ENCODE measurements around the gene DCX. TPM values are rescaled to one million over a fixed set of nuclear protein-coding genes. Genes with fewer than 3 reads are reported as not detected.

The DCX gene
- total and polyA plus RNA-seq, 2 donors (not counting 1 experiment from before 2014, with no cell fraction given) = not detected

DNA sequence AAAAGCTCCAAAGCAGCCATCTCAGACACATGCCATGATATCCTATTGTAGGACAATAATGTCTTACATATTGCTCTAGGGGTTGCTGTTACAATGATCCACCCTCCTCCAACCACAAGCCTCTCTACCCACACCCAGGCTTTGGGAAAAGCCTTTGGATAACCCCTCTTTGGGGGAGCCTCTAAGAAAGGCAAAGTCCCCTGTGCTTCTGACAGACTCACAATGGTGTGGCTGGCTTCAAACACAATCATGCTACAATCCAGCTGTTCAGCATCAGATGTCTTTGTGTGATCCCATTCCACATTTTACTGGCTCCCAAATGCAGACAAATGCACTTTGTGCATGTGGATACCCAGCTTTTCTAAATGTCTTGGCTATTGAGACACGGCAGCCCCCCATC is 75.9 kb downstream of the DCX start:
- no peaks in the 10 kb centered on the region for H3K27me3 ChIP-seq (replicated peaks in 1 of 4; ENCODE audit: control extremely low read depth in 1 of 4, control insufficient read depth in 3 of 4, insufficient read depth in 4 of 4, low read length in 3 of 4)
- no peak overlapping the region for H3K9ac ChIP-seq (ENCODE audit: low read length)
- H3K36me3 ChIP-seq (replicated peaks in 1 of 2; ENCODE audit: control extremely low read depth in 1 of 2, control insufficient read depth in 1 of 2, extremely low read depth in 1 of 2, insufficient read depth in 2 of 2, low read length in 1 of 2) = no peaks in the 10 kb centered on the region
- TF ChIP-seq, protein P1, sequence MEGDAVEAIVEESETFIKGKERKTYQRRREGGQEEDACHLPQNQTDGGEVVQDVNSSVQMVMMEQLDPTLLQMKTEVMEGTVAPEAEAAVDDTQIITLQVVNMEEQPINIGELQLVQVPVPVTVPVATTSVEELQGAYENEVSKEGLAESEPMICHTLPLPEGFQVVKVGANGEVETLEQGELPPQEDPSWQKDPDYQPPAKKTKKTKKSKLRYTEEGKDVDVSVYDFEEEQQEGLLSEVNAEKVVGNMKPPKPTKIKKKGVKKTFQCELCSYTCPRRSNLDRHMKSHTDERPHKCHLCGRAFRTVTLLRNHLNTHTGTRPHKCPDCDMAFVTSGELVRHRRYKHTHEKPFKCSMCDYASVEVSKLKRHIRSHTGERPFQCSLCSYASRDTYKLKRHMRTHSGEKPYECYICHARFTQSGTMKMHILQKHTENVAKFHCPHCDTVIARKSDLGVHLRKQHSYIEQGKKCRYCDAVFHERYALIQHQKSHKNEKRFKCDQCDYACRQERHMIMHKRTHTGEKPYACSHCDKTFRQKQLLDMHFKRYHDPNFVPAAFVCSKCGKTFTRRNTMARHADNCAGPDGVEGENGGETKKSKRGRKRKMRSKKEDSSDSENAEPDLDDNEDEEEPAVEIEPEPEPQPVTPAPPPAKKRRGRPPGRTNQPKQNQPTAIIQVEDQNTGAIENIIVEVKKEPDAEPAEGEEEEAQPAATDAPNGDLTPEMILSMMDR (IDR thresholded peaks at IDR 0.05) = no peak
- TF ChIP-seq EZH2 (IDR thresholded peaks at IDR 0.05; ENCODE audit: borderline replicate concordance, insufficient read depth, low read depth, low read length, poor library complexity, severe bottlenecking) = no peak
- no peaks in the 10 kb centered on the region for H3K79me2 ChIP-seq (ENCODE audit: control insufficient read depth, insufficient read depth, low read length)
- H3K27ac ChIP-seq (ENCODE audit: low read length in 2 of 2) = no peak overlapping the region
- no peak overlapping the region for H3K4me2 ChIP-seq (replicated peaks; ENCODE audit: low read depth, low read length, poor library complexity, severe bottlenecking)
- ATAC-seq (ENCODE audit: low read depth) (no peak), DNase-seq (no peak)
- no peak overlapping the region for H3K27ac Mint-ChIP-seq
- H3K9me3 Mint-ChIP-seq (ENCODE audit: insufficient read depth) = no peaks in the 10 kb centered on the region
- no peak overlapping the region for H2AFZ ChIP-seq (ENCODE audit: insufficient read depth, low read depth, low read length, poor library complexity, severe bottlenecking)
- no peaks in the 10 kb centered on the region for H4K20me1 ChIP-seq (ENCODE audit: control insufficient read depth, insufficient read depth, low read length, poor library complexity, severe bottlenecking)
- CTCF ChIA-PET = no interaction called here
- intact Hi-C loops (cut with micrococcal nuclease) = no loop called here
- no peaks in the 10 kb centered on the region for H3K9me3 ChIP-seq (ENCODE audit: control extremely low read depth in 1 of 3, control insufficient read depth in 2 of 3, insufficient read depth in 1 of 3, low read length in 2 of 3)
- H3K4me1 ChIP-seq (ENCODE audit: control insufficient read depth in 2 of 2, insufficient read depth in 2 of 2, low read length in 2 of 2) = no peaks in the 10 kb centered on the region
- WGBS (ENCODE audit: insufficient coverage) = no CpG with 5 or more reads among the region's 1 CpG
- no peak overlapping the region for H3K4me3 ChIP-seq (ENCODE audit: control extremely low read depth in 1 of 5, extremely low read depth in 1 of 5, insufficient read depth in 1 of 5, low read depth in 2 of 5, low read length in 4 of 5)
- no peaks in the 10 kb centered on the region for H3K4me1 Mint-ChIP-seq
- no peaks in the 10 kb centered on the region for H3K27me3 Mint-ChIP-seq
- POLR2A ChIA-PET = no interaction called here
- H3K4me3 Mint-ChIP-seq = no peak overlapping the region

DNA sequence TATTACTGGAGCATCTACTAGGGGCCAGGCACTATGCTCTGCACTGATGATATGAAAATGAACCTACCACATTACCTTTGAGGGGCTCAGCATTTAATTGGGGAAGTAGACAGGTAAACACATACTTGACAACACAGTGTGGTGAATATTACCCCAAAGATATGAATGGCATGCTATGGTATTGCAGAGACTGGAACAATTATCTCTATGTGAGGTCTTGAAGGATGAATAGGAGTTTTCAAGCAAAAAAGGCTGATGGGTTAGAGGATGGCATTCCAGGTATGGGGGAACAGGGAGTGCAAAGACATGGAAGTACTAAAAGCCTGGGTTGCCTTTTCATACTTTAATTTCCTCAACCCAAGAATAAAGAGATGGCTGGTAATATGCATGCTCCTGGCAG is 82.6 kb downstream of the DCX start:
- H3K4me2 ChIP-seq (replicated peaks; ENCODE audit: low read depth, low read length, poor library complexity, severe bottlenecking) = no peak overlapping the region
- DNase-seq (no peak), ATAC-seq (ENCODE audit: low read depth) (no peak)
- H3K9ac ChIP-seq (ENCODE audit: low read length) = no peak overlapping the region
- no peaks in the 10 kb centered on the region for H4K20me1 ChIP-seq (ENCODE audit: control insufficient read depth, insufficient read depth, low read length, poor library complexity, severe bottlenecking)
- H3K4me1 ChIP-seq (ENCODE audit: control insufficient read depth in 2 of 2, insufficient read depth in 2 of 2, low read length in 2 of 2) = no peaks in the 10 kb centered on the region
- Mint-ChIP-seq H3K4me1 (no peaks in the 10 kb centered on the region), H3K27me3 (no peaks in the 10 kb centered on the region), H3K9me3 (ENCODE audit: insufficient read depth) (no peaks in the 10 kb centered on the region), H3K27ac (no peak overlapping the region), H3K4me3 (no peak overlapping the region)
- no peak overlapping the region for H3K27ac ChIP-seq (ENCODE audit: low read length in 2 of 2)
- H3K79me2 ChIP-seq (ENCODE audit: control insufficient read depth, insufficient read depth, low read length) = no peaks in the 10 kb centered on the region
- no peaks in the 10 kb centered on the region for H3K27me3 ChIP-seq (replicated peaks in 1 of 4; ENCODE audit: control extremely low read depth in 1 of 4, control insufficient read depth in 3 of 4, insufficient read depth in 4 of 4, low read length in 3 of 4)
- H2AFZ ChIP-seq (ENCODE audit: insufficient read depth, low read depth, low read length, poor library complexity, severe bottlenecking) = no peak overlapping the region
- no peak for TF ChIP-seq EZH2 (IDR thresholded peaks at IDR 0.05; ENCODE audit: borderline replicate concordance, insufficient read depth, low read depth, low read length, poor library complexity, severe bottlenecking)
- TF ChIP-seq, protein P1 (IDR thresholded peaks at IDR 0.05) = no peak
- intact Hi-C loops (cut with micrococcal nuclease) = no loop called here
- no peak overlapping the region for H3K4me3 ChIP-seq (ENCODE audit: control extremely low read depth in 1 of 5, extremely low read depth in 1 of 5, insufficient read depth in 1 of 5, low read depth in 2 of 5, low read length in 4 of 5)
- ChIA-PET POLR2A (no interaction called here), CTCF (no interaction called here)
- no peaks in the 10 kb centered on the region for H3K36me3 ChIP-seq (replicated peaks in 1 of 2; ENCODE audit: control extremely low read depth in 1 of 2, control insufficient read depth in 1 of 2, extremely low read depth in 1 of 2, insufficient read depth in 2 of 2, low read length in 1 of 2)
- H3K9me3 ChIP-seq (ENCODE audit: control extremely low read depth in 1 of 3, control insufficient read depth in 2 of 3, insufficient read depth in 1 of 3, low read length in 2 of 3) = peaks cover 0 to 2% (median 0%) of the 10 kb centered on the region in 3 donors

All from B cell (primary cell).